Ovary (tissue), 3 donors: ENCODE results near the gene RIF1.

Experiments used
- EP300 ChIP-seq: sonication (generic); formaldehyde crosslinking; IDR thresholded peaks from one replicate; pipeline ENCODE4 v1.6.1; 2017; ENCODE audit warnings: antibody characterized with exemption
- POLR2A ChIP-seq: fragments of 450-650 bp; IDR thresholded peaks from one replicate; pipeline ENCODE4 v1.6.1; 2017; ENCODE audit warnings: antibody characterized with exemption, mild to moderate bottlenecking, moderate library complexity
- TF ChIP-seq, protein P1 (sequence below), 3 donors: fragments of 450-650 bp in 2 of 3; fragments of 200-600 bp in 1 of 3; IDR thresholded peaks; one replicate each; pipeline versions ENCODE4 v1.5.1 to v1.8.0; 2016 to 2022; ENCODE audit warnings: antibody characterized with exemption in 3 of 3, mild to moderate bottlenecking in 1 of 3
- donor health status: DM: no; HTN: no; CAD: no.

DNA sequence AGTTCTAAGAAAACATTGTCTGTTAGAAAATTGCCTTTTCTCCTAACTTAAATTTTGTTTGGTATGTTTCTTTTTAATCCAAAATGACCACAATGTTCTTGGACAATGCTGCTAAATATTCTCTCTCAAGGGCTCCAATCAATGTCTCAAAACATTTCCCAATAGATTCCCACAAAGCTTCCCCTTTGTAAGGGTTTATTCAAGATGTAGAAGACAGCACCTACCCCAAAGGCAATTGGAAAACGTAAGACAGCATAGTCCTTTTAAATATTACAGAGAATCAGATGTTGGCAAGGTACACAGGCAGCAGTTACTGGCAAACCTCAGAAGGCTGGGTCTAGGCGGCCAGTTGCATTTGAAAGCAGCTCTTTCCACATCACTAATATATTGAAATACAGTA is 18.3 kb upstream of the RIF1 start:
- TF ChIP-seq EP300 (no peak), POLR2A (no peak)
- TF ChIP-seq, protein P1, sequence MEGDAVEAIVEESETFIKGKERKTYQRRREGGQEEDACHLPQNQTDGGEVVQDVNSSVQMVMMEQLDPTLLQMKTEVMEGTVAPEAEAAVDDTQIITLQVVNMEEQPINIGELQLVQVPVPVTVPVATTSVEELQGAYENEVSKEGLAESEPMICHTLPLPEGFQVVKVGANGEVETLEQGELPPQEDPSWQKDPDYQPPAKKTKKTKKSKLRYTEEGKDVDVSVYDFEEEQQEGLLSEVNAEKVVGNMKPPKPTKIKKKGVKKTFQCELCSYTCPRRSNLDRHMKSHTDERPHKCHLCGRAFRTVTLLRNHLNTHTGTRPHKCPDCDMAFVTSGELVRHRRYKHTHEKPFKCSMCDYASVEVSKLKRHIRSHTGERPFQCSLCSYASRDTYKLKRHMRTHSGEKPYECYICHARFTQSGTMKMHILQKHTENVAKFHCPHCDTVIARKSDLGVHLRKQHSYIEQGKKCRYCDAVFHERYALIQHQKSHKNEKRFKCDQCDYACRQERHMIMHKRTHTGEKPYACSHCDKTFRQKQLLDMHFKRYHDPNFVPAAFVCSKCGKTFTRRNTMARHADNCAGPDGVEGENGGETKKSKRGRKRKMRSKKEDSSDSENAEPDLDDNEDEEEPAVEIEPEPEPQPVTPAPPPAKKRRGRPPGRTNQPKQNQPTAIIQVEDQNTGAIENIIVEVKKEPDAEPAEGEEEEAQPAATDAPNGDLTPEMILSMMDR (IDR thresholded peaks at IDR 0.05), result no peak
